K562 (cell line): Measurements from ENCODE around the gene DLG4. TPM values are rescaled to one million over a fixed set of nuclear protein-coding genes. Genes with fewer than 3 reads are reported as not detected.
A peak's percentile ranks its signal among the peaks of the same experiment; 100 is the strongest.

Experiments used
- CBX1 ChIP-seq: sonication (generic); IDR thresholded peaks from 2 replicates; pipeline ENCODE4 v1.6.1; 2016; ENCODE audit warnings: antibody characterized with exemption, low read depth, mild to moderate bottlenecking
- CC2D1A ChIP-seq: fragments of 450-650 bp; IDR thresholded peaks from 2 replicates; pipeline ENCODE4 v1.6.1; 2017; ENCODE audit warnings: mild to moderate bottlenecking
- CEBPB ChIP-seq: fragments of 450-650 bp; IDR thresholded peaks from 2 replicates; pipeline ENCODE4 v1.6.1; 2016; ENCODE audit warnings: missing genetic modification characterization, missing compliant biosample characterization
- DACH1 ChIP-seq: fragments of 450-650 bp; IDR thresholded peaks from 2 replicates; pipeline ENCODE4 v1.6.1; 2018; ENCODE audit not compliant: partially characterized antibody
- HCFC1 ChIP-seq: IDR thresholded peaks from 2 replicates; pipeline ENCODE4 v1.6.1; 2012; ENCODE audit warnings: low read depth, low read length, improper control_type of control experiment
- KLF16 ChIP-seq: IDR thresholded peaks from 2 replicates; pipeline ENCODE4 v1.6.1; 2016; ENCODE audit warnings: antibody characterized with exemption
- MYBL2 ChIP-seq, 2 experiments: fragments of 450-650 bp in 1 of 2; sonication (generic) in 1 of 2; formaldehyde crosslinking in 1 of 2; IDR thresholded peaks; 2 replicates each; pipeline versions ENCODE4 v1.6.1 to v1.8.1; 2017 to 2022; ENCODE audit warnings: borderline replicate concordance in 1 of 2, inconsistent platforms in 1 of 2, low read depth in 1 of 2, mild to moderate bottlenecking in 1 of 2, missing genetic modification reagents in 1 of 2, moderate library complexity in 1 of 2
- NFE2L1 ChIP-seq: fragments of 450-650 bp; IDR thresholded peaks from 2 replicates; pipeline ENCODE4 v1.6.1; 2016; ENCODE audit warnings: missing genetic modification characterization, low read depth, mild to moderate bottlenecking, missing compliant biosample characterization, moderate library complexity, borderline replicate concordance
- PHB2 ChIP-seq: fragments of 450-650 bp; IDR thresholded peaks from 2 replicates; pipeline ENCODE4 v1.6.1; 2017; ENCODE audit warnings: low read depth
- PTBP1 ChIP-seq: fragments of 200-400 bp; formaldehyde crosslinking; IDR thresholded peaks from 2 replicates; pipeline ENCODE4 v1.6.1; 2017; ENCODE audit warnings: low read depth, low read length
- TAF7 ChIP-seq: fragments of 450-650 bp; IDR thresholded peaks from 2 replicates; pipeline ENCODE4 v1.6.1; 2016; ENCODE audit warnings: missing genetic modification characterization, missing compliant biosample characterization
- ZBTB1 ChIP-seq: sonication (generic); formaldehyde crosslinking; IDR thresholded peaks from 2 replicates; pipeline ENCODE4 v1.8.1; 2023; ENCODE audit warnings: missing genetic modification reagents, low read depth, mild to moderate bottlenecking, borderline replicate concordance
- ZNF174 ChIP-seq: fragments of 250-450 bp; sonication (Bioruptor Pico); IDR thresholded peaks from 2 replicates; pipeline ENCODE4 v1.4.0; 2020; ENCODE audit warnings: mild to moderate bottlenecking
- ZNF695 ChIP-seq: fragments of 450-650 bp; formaldehyde crosslinking; IDR thresholded peaks from 2 replicates; pipeline ENCODE4 v1.4.0; 2020; ENCODE audit warnings: mild to moderate bottlenecking, moderate library complexity
- polyA plus RNA-seq, 8 experiments: library from polyadenylated mRNA; depleted of rRNA in 4 of 8; stranded (reverse) in 5 of 8; unstranded in 3 of 8; fragments of >200 nt; fragmentation: Nextera tagmentation in 2 of 8; fragmentation: Illumina TruSeq in 1 of 8; extraction: Ambion mirVana in 2 of 8; extraction: Trizol in 1 of 8; gene quantifications; 2 replicates each; pipeline versions ENCODE4 v1.2.1 to v1.2.3, GENCODE V29; 2011 to 2014; ENCODE audit warnings: inconsistent platforms in 1 of 8, missing spikeins in 1 of 8
- total RNA-seq, 7 experiments: library from RNA; depleted of rRNA in 6 of 7; stranded (reverse); fragments of >200 nt in 6 of 7; fragmentation: Illumina TruSeq in 2 of 7; extraction: Trizol in 2 of 7; gene quantifications; 2 replicates each; pipeline versions ENCODE4 v1.2.1 to v1.2.3, GENCODE V29; 2011 to 2021; ENCODE audit warnings: low replicate concordance in 1 of 7
- TF ChIP-seq, protein P1 (sequence below): fragments of 450-650 bp; formaldehyde crosslinking; IDR thresholded peaks from 2 replicates; pipeline ENCODE4 v1.4.0; 2020; ENCODE audit warnings: mild to moderate bottlenecking, mixed read lengths
- TF ChIP-seq, protein P2 (sequence below), 2 experiments: fragments of 450-650 bp in 1 of 2; sonication (generic) in 1 of 2; formaldehyde crosslinking in 1 of 2; IDR thresholded peaks in 1 of 2; conservative IDR thresholded peaks in 1 of 2; 2 replicates each; pipeline versions ENCODE4 v1.6.1 to v1.8.1; 2016 to 2023; ENCODE audit warnings: mild to moderate bottlenecking in 2 of 2, moderate library complexity in 2 of 2, inconsistent platforms in 1 of 2, missing genetic modification reagents in 1 of 2
- TF ChIP-seq, protein P3 (sequence below), 3 experiments: fragments of 200-800 bp in 1 of 3; sonication (Bioruptor generic) in 1 of 3; sonication (generic) in 1 of 3; formaldehyde crosslinking in 1 of 3; IDR thresholded peaks; 2 replicates each; pipeline versions ENCODE4 v1.6.1 to v1.8.0; 2016 to 2022; ENCODE audit warnings: mild to moderate bottlenecking in 2 of 3, missing compliant biosample characterization in 2 of 3, missing genetic modification characterization in 2 of 3, missing genetic modification reagents in 1 of 3
- TF ChIP-seq, protein P4 (sequence below): sonication (generic); formaldehyde crosslinking; IDR thresholded peaks from 2 replicates; pipeline ENCODE4 v1.8.0; 2022; ENCODE audit warnings: mild to moderate bottlenecking, missing genetic modification reagents
- TF ChIP-seq, protein P5 (sequence below): fragments of 450-650 bp; formaldehyde crosslinking; IDR thresholded peaks from 2 replicates; pipeline ENCODE4 v1.4.0; 2022; ENCODE audit warnings: missing genetic modification characterization

DLG4 gene
- total and polyA plus RNA-seq, 9 of the 15 experiments (the other 6 are each of a cell fraction or from before 2014, with no cell fraction given), result 0.03 to 12.0 (median 4.1) TPM

DNA sequence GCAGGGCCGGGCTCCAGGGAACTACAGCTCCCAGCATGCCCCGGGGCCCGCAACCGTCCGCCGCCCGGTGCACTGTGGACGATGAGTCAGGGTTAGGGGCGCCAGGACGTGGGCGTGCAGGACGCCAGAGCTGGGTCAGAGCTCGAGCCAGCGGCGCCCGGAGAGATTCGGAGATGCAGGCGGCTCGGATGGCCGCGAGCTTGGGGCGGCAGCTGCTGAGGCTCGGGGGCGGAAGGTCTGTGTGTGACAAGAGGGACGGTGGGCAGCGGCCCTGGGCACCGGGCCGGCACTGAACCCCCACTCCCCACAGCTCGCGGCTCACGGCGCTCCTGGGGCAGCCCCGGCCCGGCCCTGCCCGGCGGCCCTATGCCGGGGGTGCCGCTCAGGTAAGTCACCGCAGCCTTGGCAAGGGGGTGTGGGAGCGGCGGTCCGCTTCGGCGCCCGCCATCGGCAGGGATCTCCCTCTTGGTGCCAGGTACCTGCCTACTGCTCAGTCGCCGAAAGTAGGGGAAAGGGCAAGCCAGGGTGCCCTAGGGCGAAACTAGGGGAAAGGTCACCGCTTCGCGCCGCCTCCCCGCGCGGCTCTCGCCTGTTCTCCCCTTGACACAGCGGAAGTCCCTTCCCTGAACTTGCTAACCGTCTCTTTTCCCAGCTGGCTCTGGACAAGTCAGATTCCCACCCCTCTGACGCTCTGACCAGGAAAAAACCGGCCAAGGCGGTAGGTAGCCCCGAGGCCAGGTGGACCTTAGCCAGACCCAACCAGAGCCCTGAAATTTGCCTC is at the start of gene DLG4, which contains the start of gene ACADVL (continued):
- TF ChIP-seq, protein P1, sequence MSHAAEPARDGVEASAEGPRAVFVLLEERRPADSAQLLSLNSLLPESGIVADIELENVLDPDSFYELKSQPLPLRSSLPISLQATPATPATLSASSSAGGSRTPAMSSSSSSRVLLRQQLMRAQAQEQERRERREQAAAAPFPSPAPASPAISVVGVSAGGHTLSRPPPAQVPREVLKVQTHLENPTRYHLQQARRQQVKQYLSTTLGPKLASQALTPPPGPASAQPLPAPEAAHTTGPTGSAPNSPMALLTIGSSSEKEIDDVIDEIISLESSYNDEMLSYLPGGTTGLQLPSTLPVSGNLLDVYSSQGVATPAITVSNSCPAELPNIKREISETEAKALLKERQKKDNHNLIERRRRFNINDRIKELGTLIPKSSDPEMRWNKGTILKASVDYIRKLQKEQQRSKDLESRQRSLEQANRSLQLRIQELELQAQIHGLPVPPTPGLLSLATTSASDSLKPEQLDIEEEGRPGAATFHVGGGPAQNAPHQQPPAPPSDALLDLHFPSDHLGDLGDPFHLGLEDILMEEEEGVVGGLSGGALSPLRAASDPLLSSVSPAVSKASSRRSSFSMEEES (CRISPR knock-in tag), result no peak
- TF ChIP-seq CEBPB (tag), result no peak
- TF ChIP-seq DACH1, result no peak
- TF ChIP-seq, protein P2, sequence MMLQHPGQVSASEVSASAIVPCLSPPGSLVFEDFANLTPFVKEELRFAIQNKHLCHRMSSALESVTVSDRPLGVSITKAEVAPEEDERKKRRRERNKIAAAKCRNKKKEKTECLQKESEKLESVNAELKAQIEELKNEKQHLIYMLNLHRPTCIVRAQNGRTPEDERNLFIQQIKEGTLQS (IDR thresholded peaks at IDR 0.05), result peak; percentile 51
- TF ChIP-seq, protein P2 (CRISPR knock-in tag; conservative IDR thresholded peaks at IDR 0.05), result no peak
- TF ChIP-seq, protein P3, sequence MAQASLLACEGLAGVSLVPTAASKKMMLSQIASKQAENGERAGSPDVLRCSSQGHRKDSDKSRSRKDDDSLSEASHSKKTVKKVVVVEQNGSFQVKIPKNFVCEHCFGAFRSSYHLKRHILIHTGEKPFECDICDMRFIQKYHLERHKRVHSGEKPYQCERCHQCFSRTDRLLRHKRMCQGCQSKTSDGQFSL (CRISPR knock-in tag; IDR thresholded peaks at IDR 0.05), result no peak
- TF ChIP-seq, protein P3 (tag; IDR thresholded peaks at IDR 0.05), result no peak
- no peak for TF ChIP-seq ZNF174 (CRISPR knock-in tag)
- no peak for TF ChIP-seq NFE2L1 (tag)
- TF ChIP-seq, protein P4, sequence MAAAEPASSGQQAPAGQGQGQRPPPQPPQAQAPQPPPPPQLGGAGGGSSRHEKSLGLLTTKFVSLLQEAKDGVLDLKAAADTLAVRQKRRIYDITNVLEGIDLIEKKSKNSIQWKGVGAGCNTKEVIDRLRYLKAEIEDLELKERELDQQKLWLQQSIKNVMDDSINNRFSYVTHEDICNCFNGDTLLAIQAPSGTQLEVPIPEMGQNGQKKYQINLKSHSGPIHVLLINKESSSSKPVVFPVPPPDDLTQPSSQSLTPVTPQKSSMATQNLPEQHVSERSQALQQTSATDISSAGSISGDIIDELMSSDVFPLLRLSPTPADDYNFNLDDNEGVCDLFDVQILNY (CRISPR knock-in tag), result no peak
- no peak for TF ChIP-seq CC2D1A
- TF ChIP-seq ZBTB1 (CRISPR knock-in tag), result 0 out of 2 replicates have a peak, but pooled peaks have one; percentile 8
- peak; percentile 93 for TF ChIP-seq HCFC1
- TF ChIP-seq KLF16, result no peak
- no peak for TF ChIP-seq MYBL2 (IDR thresholded peaks at IDR 0.05; ENCODE audit: low read depth)
- TF ChIP-seq MYBL2 (CRISPR knock-in tag; IDR thresholded peaks at IDR 0.05; ENCODE audit: borderline replicate concordance), result no peak
- TF ChIP-seq, protein P5, sequence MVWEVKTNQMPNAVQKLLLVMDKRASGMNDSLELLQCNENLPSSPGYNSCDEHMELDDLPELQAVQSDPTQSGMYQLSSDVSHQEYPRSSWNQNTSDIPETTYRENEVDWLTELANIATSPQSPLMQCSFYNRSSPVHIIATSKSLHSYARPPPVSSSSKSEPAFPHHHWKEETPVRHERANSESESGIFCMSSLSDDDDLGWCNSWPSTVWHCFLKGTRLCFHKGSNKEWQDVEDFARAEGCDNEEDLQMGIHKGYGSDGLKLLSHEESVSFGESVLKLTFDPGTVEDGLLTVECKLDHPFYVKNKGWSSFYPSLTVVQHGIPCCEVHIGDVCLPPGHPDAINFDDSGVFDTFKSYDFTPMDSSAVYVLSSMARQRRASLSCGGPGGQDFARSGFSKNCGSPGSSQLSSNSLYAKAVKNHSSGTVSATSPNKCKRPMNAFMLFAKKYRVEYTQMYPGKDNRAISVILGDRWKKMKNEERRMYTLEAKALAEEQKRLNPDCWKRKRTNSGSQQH (CRISPR knock-in tag), result no peak
- TF ChIP-seq PHB2, result no peak
- TF ChIP-seq ZNF695 (CRISPR knock-in tag), result no peak
- no peak for TF ChIP-seq PTBP1
- no peak for TF ChIP-seq CBX1
- no peak for TF ChIP-seq TAF7 (tag)
